Stimulated activated memory B cell treated with anti-CD40 and anti-IgM and Interleukin-4, amounts not matched to agents 10 μg/mL and 1 μg/mL and 100 μg/mL, for 72 hours (primary cell): ENCODE results near the gene NMUR1.

Experiments used
- ATAC-seq: fragments of 150-1000 bp; cut with Tn5 transposase; 2 replicates; pipeline ENCODE4 v1.10.0; 2021
- H3K27ac Mint-ChIP-seq: one replicate; pipeline ENCODE4 v1.8.0; 2022; ENCODE audit warnings: mild to moderate bottlenecking, mixed read lengths
- H3K27me3 Mint-ChIP-seq: one replicate; pipeline ENCODE4 v1.8.0; 2022; ENCODE audit warnings: mixed read lengths
- H3K36me3 Mint-ChIP-seq: one replicate; pipeline ENCODE4 v1.8.0; 2022; ENCODE audit warnings: mixed read lengths
- H3K4me1 Mint-ChIP-seq: one replicate; pipeline ENCODE4 v1.8.0; 2022; ENCODE audit warnings: mixed read lengths
- H3K4me3 Mint-ChIP-seq: one replicate; pipeline ENCODE4 v1.8.0; 2022; ENCODE audit warnings: mild to moderate bottlenecking, moderate library complexity, mixed read lengths
- H3K9me3 Mint-ChIP-seq: one replicate; pipeline ENCODE4 v1.8.0; 2022; ENCODE audit warnings: mixed read lengths

NMUR1 gene

DNA sequence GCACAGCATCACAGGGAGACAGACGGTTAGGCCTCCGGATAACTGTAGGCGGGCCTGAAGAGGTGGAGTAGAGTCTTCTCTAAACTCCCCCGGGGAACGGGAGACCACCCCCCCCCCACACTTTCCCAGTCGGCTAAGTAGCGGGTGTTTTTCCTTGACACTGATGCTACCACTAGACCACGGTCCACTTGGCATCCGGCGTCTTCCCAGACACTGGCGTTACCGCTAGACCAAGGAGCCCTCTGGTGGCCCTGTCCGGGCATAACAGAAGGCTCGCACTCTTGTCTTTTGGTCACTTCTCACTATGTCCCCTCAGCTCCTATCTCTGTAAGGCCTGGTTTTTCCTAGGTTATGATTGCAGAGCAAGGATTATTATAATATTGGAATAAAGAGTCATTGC lies 40.3 kb downstream of the NMUR1 start:
- H3K27me3 Mint-ChIP-seq = peaks cover 6% of the 10 kb centered on the region
- no peaks in the 10 kb centered on the region for H3K4me1 Mint-ChIP-seq
- ATAC-seq = no peak
- H3K9me3 Mint-ChIP-seq = no peaks in the 10 kb centered on the region
- H3K4me3 Mint-ChIP-seq = no peak overlapping the region
- no peak overlapping the region for H3K27ac Mint-ChIP-seq
- no peaks in the 10 kb centered on the region for H3K36me3 Mint-ChIP-seq

- Mint-ChIP-seq H3K27ac (no peak overlapping the region), H3K9me3 (no peaks in the 10 kb centered on the region), H3K4me3 (no peak overlapping the region), H3K27me3 (peaks cover 6% of the 10 kb centered on the region), H3K36me3 (no peaks in the 10 kb centered on the region), H3K4me1 (peaks cover 5% of the 10 kb centered on the region)
- ATAC-seq = no peak
These were observed 41.9 kb downstream of the NMUR1 start for GRCh38 chr2:231488331-231488730.

- Mint-ChIP-seq H3K27ac (no peak overlapping the region), H3K4me1 (peaks cover 16% of the 10 kb centered on the region), H3K27me3 (peaks cover 6% of the 10 kb centered on the region), H3K9me3 (no peaks in the 10 kb centered on the region), H3K36me3 (no peaks in the 10 kb centered on the region), H3K4me3 (no peak overlapping the region)
- ATAC-seq = no peak
These were observed 43.2 kb downstream of the NMUR1 start for GRCh38 chr2:231486851-231487596.

DNA sequence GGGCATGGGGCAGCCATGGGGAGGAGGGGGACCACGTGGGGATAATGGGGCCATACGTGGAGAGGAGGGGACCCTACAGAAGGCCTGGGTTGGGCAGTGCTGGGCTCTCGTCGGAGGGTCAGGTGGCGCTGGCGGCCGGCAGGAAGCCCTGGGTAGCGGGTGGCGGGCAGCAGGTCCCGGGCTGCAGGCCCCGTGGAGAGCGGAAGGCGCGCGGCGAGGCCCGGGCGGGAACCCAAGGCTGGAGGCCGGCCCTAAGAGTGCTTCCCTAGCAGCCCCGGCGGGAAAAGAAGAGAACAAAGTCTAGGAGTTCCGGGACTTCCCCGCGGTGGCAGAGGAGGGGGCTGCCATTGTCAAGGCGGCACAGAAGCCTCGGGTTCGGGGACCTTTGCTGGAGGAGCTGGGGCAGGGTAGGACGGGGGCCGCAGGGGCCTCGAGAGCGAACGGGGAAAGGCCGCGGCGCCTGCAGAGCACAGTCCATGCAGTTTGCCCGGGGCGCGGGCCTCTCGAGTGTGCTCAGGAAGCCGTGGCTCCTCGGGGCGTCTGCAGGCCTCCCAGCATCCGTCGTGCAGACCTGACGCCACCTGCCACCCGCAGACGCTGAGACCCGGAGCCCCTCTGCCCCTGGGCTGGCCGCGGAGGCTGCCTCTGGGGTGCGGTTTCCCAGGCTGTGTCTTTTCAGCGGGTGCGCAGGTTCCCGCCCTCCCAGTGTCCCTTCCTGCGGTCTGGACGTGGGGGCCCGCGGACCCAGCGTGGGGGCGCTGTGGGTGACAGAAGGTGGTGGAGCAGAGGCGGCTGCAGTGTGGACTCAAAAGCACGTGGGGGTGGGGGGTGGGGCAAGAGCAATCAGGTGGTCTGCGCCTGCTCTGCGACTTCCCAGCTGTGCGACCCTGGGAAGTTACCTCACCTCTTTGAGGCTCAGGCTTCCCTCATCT lies 46.6 kb downstream of the NMUR1 start:
- Mint-ChIP-seq H3K27me3 (no peaks in the 10 kb centered on the region), H3K36me3 (no peaks in the 10 kb centered on the region), H3K27ac (peak overlapping the region; percentile 90)

DNA sequence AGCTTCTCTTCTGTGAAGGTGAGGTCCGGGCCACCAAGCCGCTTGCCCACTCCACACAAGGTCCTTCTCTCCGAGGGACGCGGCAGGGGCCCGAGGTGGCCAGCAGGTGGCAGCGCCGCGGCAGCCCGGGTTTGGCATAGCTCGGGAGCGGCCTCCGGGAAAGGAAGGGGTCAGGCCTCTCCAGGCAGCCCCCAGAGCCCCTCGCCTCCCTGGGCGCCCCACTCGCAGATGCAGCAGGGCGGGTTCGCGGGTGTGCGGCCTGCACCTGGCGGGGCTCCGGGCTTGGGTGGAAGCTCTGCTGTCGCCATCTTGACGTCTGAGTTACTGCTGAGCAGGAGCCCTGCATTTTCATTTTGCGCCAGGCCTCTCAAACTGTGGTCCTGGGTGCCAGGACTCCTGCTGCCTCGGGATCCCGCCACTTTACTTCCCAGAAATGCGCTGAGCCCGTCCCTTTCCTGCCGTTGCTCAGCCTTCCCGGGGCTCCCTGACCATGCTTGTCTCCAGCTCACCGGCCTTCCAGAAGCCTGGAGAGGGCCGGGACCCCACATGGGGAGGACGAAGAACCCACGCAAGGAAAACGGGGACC lies 47.3 kb downstream of the NMUR1 start:
- Mint-ChIP-seq H3K4me1 (peaks cover 16% of the 10 kb centered on the region), H3K27me3 (no peaks in the 10 kb centered on the region), H3K4me3 (peak overlapping the region; percentile 79), H3K27ac (peak overlapping the region; percentile 90), H3K36me3 (no peaks in the 10 kb centered on the region), H3K9me3 (no peaks in the 10 kb centered on the region)
- ATAC-seq = peak; percentile 86

More for the DNA sequence above, 46.6 kb downstream of the NMUR1 start:
- Mint-ChIP-seq H3K4me1 (peaks cover 16% of the 10 kb centered on the region), H3K4me3 (peak overlapping the region; percentile 79), H3K9me3 (no peaks in the 10 kb centered on the region)
- ATAC-seq = peak; percentile 69

DNA sequence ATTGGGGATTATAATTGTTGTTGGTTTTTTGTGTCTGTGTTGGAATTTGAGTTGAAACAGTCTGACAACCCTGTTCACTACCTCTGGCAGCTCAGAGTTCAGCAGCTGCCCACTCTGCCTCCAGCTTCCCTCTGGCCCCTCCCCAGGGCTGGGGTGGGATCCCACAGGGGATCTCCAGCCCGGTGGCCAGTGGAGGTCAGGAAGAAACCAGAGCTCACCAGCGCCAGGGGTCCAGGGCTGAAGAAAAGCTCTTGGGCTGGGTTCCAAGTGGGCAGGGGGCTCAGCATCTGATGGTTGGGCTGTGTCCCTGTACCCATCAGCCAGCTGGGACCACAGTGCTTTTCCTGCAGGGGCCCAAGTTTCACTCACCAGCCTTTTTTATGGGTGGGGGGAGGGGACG lies 49.5 kb downstream of the NMUR1 start:
- Mint-ChIP-seq H3K4me3 (no peak overlapping the region), H3K36me3 (no peaks in the 10 kb centered on the region), H3K9me3 (no peaks in the 10 kb centered on the region), H3K27me3 (no peaks in the 10 kb centered on the region), H3K4me1 (peaks cover 16% of the 10 kb centered on the region), H3K27ac (no peak overlapping the region)
- no peak for ATAC-seq

DNA sequence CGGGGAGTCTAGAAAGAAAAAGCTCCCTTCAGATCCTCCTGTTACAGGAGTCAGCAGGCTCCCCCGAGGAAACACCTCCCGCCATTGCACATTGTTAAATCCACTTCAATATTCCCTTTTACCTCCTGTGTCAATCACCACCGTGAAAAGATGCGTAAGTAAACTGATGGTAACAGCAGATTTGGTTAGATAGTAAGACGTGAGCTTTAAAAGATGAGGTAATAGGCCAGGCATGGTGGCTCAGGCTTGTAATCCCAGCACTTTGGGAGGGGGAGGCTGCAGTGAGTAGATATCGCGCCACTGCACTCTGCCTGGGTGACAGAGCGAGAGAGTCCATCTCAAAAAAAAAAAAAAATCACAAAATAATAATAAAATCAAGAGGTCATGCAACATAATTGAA lies 50.8 kb downstream of the NMUR1 start:
- no peaks in the 10 kb centered on the region for H3K36me3 Mint-ChIP-seq
- H3K4me1 Mint-ChIP-seq = peaks cover 16% of the 10 kb centered on the region
- no peak overlapping the region for H3K27ac Mint-ChIP-seq
- no peak overlapping the region for H3K4me3 Mint-ChIP-seq
- H3K9me3 Mint-ChIP-seq = no peaks in the 10 kb centered on the region
- no peak for ATAC-seq
- H3K27me3 Mint-ChIP-seq = no peaks in the 10 kb centered on the region

DNA sequence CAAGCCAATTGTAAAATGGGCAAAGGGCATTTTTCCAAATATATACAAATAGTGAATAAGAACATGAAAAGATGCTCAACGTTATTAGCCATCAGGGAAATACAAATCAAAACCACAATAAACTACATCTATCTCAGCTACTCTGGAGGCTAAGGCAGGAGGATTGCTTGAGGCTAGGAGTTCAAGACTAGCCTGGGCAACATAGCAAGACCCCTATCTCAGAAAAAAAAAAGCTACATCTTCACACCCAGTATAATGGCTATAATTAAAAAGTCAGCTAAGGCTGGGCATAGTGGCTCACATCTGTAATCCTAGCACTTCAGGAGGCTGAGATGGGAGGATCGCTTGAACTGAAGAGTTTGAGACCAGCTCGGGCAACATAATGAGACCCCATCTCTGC lies 53.3 kb downstream of the NMUR1 start:
- H3K9me3 Mint-ChIP-seq = no peaks in the 10 kb centered on the region
- no peak overlapping the region for H3K4me3 Mint-ChIP-seq
- peaks cover 12% of the 10 kb centered on the region for H3K27me3 Mint-ChIP-seq
- H3K36me3 Mint-ChIP-seq = no peaks in the 10 kb centered on the region
- no peak overlapping the region for H3K27ac Mint-ChIP-seq
- no peak for ATAC-seq
- H3K4me1 Mint-ChIP-seq = peaks cover 7% of the 10 kb centered on the region

GRCh38 chr2:231475965-231476364 lies 54.3 kb downstream of the NMUR1 start:
- H3K27ac Mint-ChIP-seq = no peak overlapping the region
- H3K9me3 Mint-ChIP-seq = no peaks in the 10 kb centered on the region
- no peak overlapping the region for H3K4me3 Mint-ChIP-seq

More at GRCh38 chr2:231475965-231476364, 54.3 kb downstream of the NMUR1 start:
- Mint-ChIP-seq H3K27me3 (peaks cover 12% of the 10 kb centered on the region), H3K36me3 (no peaks in the 10 kb centered on the region), H3K4me1 (peaks cover 7% of the 10 kb centered on the region)
- no peak for ATAC-seq
